Adipocyte (in vitro differentiated cells): ENCODE data around the gene NPRL2.

Experiments
- DNase-seq: peaks from one replicate; pipeline ENCODE4 v3.0.0-alpha.2; 2015; ENCODE audit warnings: low read depth
- H3K27me3 ChIP-seq: replicated peaks from 2 replicates; pipeline ENCODE4 v1.7.0; 2013; ENCODE audit warnings: mild to moderate bottlenecking, low read length, moderate library complexity; ENCODE audit not compliant: control insufficient read depth, insufficient read depth
- H3K36me3 ChIP-seq: 2 replicates; pipeline ENCODE4 v1.7.0; 2013; ENCODE audit warnings: low read length, mild to moderate bottlenecking, moderate library complexity; ENCODE audit not compliant: control insufficient read depth, insufficient read depth, severe bottlenecking
- H3K4me1 ChIP-seq: 2 replicates; pipeline ENCODE4 v1.7.0; 2013; ENCODE audit warnings: mild to moderate bottlenecking, low read length, moderate library complexity; ENCODE audit not compliant: control insufficient read depth, insufficient read depth
- H3K4me3 ChIP-seq: 2 replicates; pipeline ENCODE4 v1.7.0; 2013; ENCODE audit warnings: mild to moderate bottlenecking, low read length, moderate library complexity
- H3K9ac ChIP-seq: 2 replicates; pipeline ENCODE4 v1.7.0; 2013; ENCODE audit warnings: mild to moderate bottlenecking, low read length, moderate library complexity
- H3K9me3 ChIP-seq: 2 replicates; pipeline ENCODE4 v1.7.0; 2013; ENCODE audit warnings: mild to moderate bottlenecking, low read length, moderate library complexity; ENCODE audit not compliant: control insufficient read depth

Gene NPRL2

GRCh38 chr3:50383750-50384149 lies 33.2 kb upstream of the NPRL2 start:
- H3K27me3 ChIP-seq, result peaks cover 33% of the 10 kb centered on the region

GRCh38 chr3:50382722-50383121 lies 32.1 kb upstream of the NPRL2 start:
- H3K9ac ChIP-seq, result no peak overlapping the region
- DNase-seq, result no peak

More at GRCh38 chr3:50383750-50384149, 33.2 kb upstream of the NPRL2 start:
- H3K36me3 ChIP-seq, result no peaks in the 10 kb centered on the region
- H3K4me3 ChIP-seq, result no peak overlapping the region
- H3K4me1 ChIP-seq, result no peaks in the 10 kb centered on the region
- no peak overlapping the region for H3K9ac ChIP-seq
- H3K9me3 ChIP-seq, result no peaks in the 10 kb centered on the region
- no peak for DNase-seq

GRCh38 chr3:50381383-50381782 lies 30.8 kb upstream of the NPRL2 start:
- no peaks in the 10 kb centered on the region for H3K9me3 ChIP-seq
- peaks cover 27% of the 10 kb centered on the region for H3K27me3 ChIP-seq
- H3K9ac ChIP-seq, result no peak overlapping the region
- no peaks in the 10 kb centered on the region for H3K4me1 ChIP-seq
- DNase-seq, result no peak
- H3K4me3 ChIP-seq, result no peak overlapping the region
- H3K36me3 ChIP-seq, result no peaks in the 10 kb centered on the region

More at GRCh38 chr3:50382722-50383121, 32.1 kb upstream of the NPRL2 start:
- Histone ChIP-seq H3K27me3 (peaks cover 35% of the 10 kb centered on the region), H3K36me3 (no peaks in the 10 kb centered on the region), H3K9me3 (no peaks in the 10 kb centered on the region), H3K4me3 (no peak overlapping the region), H3K4me1 (no peaks in the 10 kb centered on the region)

- no peaks in the 10 kb centered on the region for H3K9me3 ChIP-seq
- DNase-seq, result no peak
Measured at GRCh38 chr3:50380405-50381085, 30.0 kb upstream of the NPRL2 start.

GRCh38 chr3:50378757-50379156 lies 28.2 kb upstream of the NPRL2 start:
- H3K4me1 ChIP-seq, result no peaks in the 10 kb centered on the region
- H3K4me3 ChIP-seq, result no peak overlapping the region
- DNase-seq, result no peak
- H3K9ac ChIP-seq, result no peak overlapping the region
- H3K36me3 ChIP-seq, result no peaks in the 10 kb centered on the region
- H3K9me3 ChIP-seq, result no peaks in the 10 kb centered on the region
- peaks cover 24% of the 10 kb centered on the region for H3K27me3 ChIP-seq

More at GRCh38 chr3:50380405-50381085, 30.0 kb upstream of the NPRL2 start:
- peaks cover 28% of the 10 kb centered on the region for H3K27me3 ChIP-seq
- no peak overlapping the region for H3K9ac ChIP-seq
- no peak overlapping the region for H3K4me3 ChIP-seq
- no peaks in the 10 kb centered on the region for H3K36me3 ChIP-seq
- H3K4me1 ChIP-seq, result no peaks in the 10 kb centered on the region

- no peaks in the 10 kb centered on the region for H3K4me1 ChIP-seq
- H3K36me3 ChIP-seq, result no peaks in the 10 kb centered on the region
- H3K9ac ChIP-seq, result no peak overlapping the region
- H3K27me3 ChIP-seq, result peaks cover 24% of the 10 kb centered on the region
- no peak overlapping the region for H3K4me3 ChIP-seq
- no peaks in the 10 kb centered on the region for H3K9me3 ChIP-seq
- DNase-seq, result no peak
Measured at GRCh38 chr3:50378024-50378423, 27.4 kb upstream of the NPRL2 start.

GRCh38 chr3:50375258-50375931 lies 24.8 kb upstream of the NPRL2 start:
- Histone ChIP-seq H3K36me3 (no peaks in the 10 kb centered on the region), H3K4me1 (no peaks in the 10 kb centered on the region), H3K4me3 (no peak overlapping the region), H3K9me3 (no peaks in the 10 kb centered on the region), H3K9ac (no peak overlapping the region), H3K27me3 (peaks cover 37% of the 10 kb centered on the region)
- DNase-seq, result no peak

GRCh38 chr3:50374363-50375257 lies 24.0 kb upstream of the NPRL2 start:
- H3K4me1 ChIP-seq, result no peaks in the 10 kb centered on the region
- no peak for DNase-seq
- no peaks in the 10 kb centered on the region for H3K36me3 ChIP-seq
- H3K9ac ChIP-seq, result no peak overlapping the region
- no peaks in the 10 kb centered on the region for H3K9me3 ChIP-seq
- peaks cover 38% of the 10 kb centered on the region for H3K27me3 ChIP-seq
- no peak overlapping the region for H3K4me3 ChIP-seq

GRCh38 chr3:50373146-50374051 lies 22.8 kb upstream of the NPRL2 start:
- Histone ChIP-seq H3K9ac (no peak overlapping the region), H3K4me1 (no peaks in the 10 kb centered on the region), H3K9me3 (no peaks in the 10 kb centered on the region), H3K36me3 (no peaks in the 10 kb centered on the region), H3K4me3 (no peak overlapping the region), H3K27me3 (peaks cover 42% of the 10 kb centered on the region)
- no peak for DNase-seq

GRCh38 chr3:50372349-50372748 lies 21.8 kb upstream of the NPRL2 start:
- Histone ChIP-seq H3K4me3 (no peak overlapping the region), H3K9me3 (no peaks in the 10 kb centered on the region), H3K27me3 (peaks cover 40% of the 10 kb centered on the region), H3K4me1 (no peaks in the 10 kb centered on the region), H3K9ac (no peak overlapping the region), H3K36me3 (no peaks in the 10 kb centered on the region)
- no peak for DNase-seq
